ENCODE data around the gene GBX2.
"Not testable (repeated sequence)": the region's sequence is repeated elsewhere in the genome, so short reads cannot be mapped to it uniquely, and the experiment has no call there.

Gene GBX2

GRCh38 chr2:236155406-236155805, 12.8 kb downstream of the GBX2 start:
- TF ChIP-seq ZFX (IDR thresholded peaks at IDR 0.05; ENCODE audit: borderline replicate concordance): no peak
- no peak for TF ChIP-seq CTCF (IDR thresholded peaks at IDR 0.05)
- H3K27ac ChIP-seq: no peak overlapping the region

DNA sequence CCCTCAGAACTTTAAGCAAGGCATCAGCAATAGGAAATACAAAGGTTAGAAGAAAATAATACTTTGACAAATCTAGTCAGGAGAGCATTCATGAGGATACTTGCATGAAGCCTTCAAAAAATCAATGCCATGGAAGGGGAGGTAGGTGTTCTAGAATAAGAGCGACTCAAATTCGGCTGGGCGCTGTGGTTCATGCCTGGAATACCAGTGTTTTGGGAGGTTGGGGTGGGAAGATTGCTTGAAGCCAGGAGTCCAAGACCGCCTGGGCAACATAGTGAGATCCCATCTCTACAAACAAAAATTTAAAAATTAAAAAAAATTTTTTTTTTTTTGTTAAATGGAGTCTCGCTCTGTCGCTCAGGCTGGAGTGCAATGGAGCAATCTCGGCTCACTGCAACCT, 21.8 kb downstream of the GBX2 start:
- H3K27ac ChIP-seq: no peak overlapping the region
- TF ChIP-seq CTCF (IDR thresholded peaks at IDR 0.05): no peak
- TF ChIP-seq ZFX (IDR thresholded peaks at IDR 0.05; ENCODE audit: borderline replicate concordance): no peak

DNA sequence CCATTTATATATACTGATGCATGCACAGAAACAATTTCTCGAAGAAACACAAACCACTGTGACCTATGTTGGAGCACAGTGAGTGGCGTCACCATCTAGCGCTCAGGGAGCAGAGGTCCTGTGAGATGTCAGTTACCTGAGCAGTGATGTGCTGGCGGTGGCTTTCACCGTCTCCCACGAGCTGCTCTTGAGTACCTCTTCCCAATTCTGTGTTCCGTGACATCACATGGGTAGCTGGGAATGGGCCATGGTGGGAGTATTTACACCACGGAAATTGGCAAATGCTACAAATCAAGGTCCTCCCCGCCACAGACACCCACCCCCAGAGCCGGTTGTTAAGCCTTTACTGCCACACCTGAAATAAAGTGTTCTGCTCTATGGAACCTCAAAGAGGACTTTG, 24.4 kb downstream of the GBX2 start:
- TF ChIP-seq ZFX (IDR thresholded peaks at IDR 0.05; ENCODE audit: borderline replicate concordance) (no peak), CTCF (IDR thresholded peaks at IDR 0.05) (no peak)
- H3K27ac ChIP-seq: no peak overlapping the region

DNA sequence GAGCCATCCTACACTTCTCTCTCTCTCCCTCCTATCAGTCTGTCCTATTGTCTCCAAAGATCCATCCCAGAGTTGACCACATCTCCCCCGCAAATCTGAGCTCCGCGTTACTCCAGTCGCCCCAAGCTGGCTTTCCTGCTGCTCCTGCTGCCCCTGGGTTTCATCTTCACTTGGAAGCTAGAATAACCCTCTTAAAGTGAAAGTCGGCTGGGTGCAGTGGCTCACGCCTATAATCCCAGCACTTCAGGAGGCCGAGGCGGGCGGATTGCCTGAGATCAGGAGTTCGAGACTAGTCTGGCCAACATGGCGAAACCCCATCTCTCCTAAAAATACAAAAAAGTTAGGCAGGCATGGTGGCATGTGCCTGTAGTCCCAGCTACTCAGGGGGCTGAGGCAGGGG, 26.6 kb downstream of the GBX2 start:
- not testable (repeated sequence) for H3K27ac ChIP-seq

- TF ChIP-seq CTCF (IDR thresholded peaks at IDR 0.05): no peak
- TF ChIP-seq ZFX (IDR thresholded peaks at IDR 0.05; ENCODE audit: borderline replicate concordance): no peak
- H3K27ac ChIP-seq: no peak overlapping the region
Observed at GRCh38 chr2:236137066-236137465, 31.1 kb downstream of the GBX2 start.

- TF ChIP-seq CTCF (IDR thresholded peaks at IDR 0.05) (no peak), ZFX (IDR thresholded peaks at IDR 0.05; ENCODE audit: borderline replicate concordance) (no peak)
- no peak overlapping the region for H3K27ac ChIP-seq
Observed at GRCh38 chr2:236136538-236136937, 31.6 kb downstream of the GBX2 start.

DNA sequence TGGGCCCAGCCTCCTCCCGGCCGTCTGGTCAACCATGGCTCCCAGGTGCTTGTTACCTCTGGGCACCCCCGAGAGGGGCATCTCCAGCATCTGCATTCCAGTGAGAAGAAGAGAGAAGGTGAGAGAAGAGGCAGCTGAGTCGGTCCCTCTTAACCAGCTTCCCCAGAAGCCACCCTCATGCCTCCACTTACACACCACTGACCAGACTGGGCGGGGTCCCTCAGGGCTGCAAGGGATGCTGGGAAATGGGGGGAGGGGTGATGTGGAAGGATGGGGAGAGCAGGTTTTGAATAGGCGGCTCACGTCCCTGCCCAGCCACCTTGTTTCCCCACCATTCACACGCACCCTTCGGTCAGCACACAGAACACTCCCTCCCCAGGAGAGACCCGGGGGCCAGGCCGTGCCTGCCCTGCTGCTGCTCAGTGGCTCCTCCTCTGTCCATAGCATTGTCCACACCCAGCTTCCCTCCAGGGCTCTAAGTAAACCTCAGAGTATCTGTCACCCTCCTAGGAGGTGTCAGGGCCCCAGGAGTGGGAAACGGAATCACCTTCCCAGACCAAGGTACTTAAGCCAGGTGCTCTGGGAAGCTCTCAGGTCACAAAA, 34.7 kb downstream of the GBX2 start:
- no peak for TF ChIP-seq ZFX (IDR thresholded peaks at IDR 0.05; ENCODE audit: borderline replicate concordance)

DNA sequence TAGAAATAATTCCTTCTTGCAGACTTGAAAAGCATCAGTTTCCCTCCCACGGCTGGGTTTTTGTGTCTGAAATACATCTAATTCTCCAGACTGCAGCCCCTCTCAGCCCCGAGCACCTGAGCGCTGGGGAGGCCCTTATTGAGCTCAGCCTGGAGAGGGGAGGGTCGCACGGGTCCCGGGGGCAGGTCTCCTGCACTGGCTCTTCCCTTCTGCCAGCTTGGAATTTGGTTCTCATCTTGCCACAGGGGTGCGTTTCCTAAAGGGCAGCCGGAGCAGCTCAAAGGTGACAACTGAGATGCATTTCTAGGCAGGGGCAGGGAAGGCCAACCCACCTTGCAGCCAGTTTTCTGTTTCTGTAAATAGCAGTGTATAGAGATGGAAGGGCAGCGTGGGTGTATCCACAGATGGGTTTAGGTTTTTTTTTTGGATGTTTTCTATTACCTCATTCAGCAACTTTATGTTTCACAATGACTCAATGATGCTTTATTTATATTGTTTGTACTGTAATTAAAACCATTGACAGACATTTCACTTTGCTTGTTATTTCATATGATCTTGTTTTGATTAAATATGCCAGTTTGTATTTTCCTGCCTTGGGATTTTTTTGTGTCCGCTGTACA, 37.0 kb downstream of the GBX2 start:
- no peak overlapping the region for H3K27ac ChIP-seq
- TF ChIP-seq ZFX (IDR thresholded peaks at IDR 0.05; ENCODE audit: borderline replicate concordance): no peak
- no peak for TF ChIP-seq CTCF (IDR thresholded peaks at IDR 0.05)

More for the DNA sequence above, 34.7 kb downstream of the GBX2 start:
- H3K27ac ChIP-seq: no peak overlapping the region

All from 22Rv1 (cell line).